Sigmoid colon (tissue), 7 donors: Measurements from ENCODE around the gene LPCAT4. TPM values are rescaled to one million over a fixed set of nuclear protein-coding genes. Genes with fewer than 3 reads are reported as not detected.
A peak's percentile ranks its signal among the peaks of the same experiment; 100 is the strongest.
"Not testable (repeated sequence)": the region's sequence is repeated elsewhere in the genome, so short reads cannot be mapped to it uniquely, and the experiment has no call there.

Experiments used
- DNase-seq: peaks from one replicate; pipeline ENCODE4 v3.0.0-alpha.2; 2019
- H3K27ac ChIP-seq, 4 donors: fragments of 200-600 bp; sonication (generic); one replicate each; pipeline ENCODE4 v1.5.1; 2016 to 2019; ENCODE audit warnings: mild to moderate bottlenecking in 1 of 4
- H3K27me3 ChIP-seq, 3 donors: fragments of 200-600 bp; sonication (generic); one replicate each; pipeline ENCODE4 v1.5.1; 2019; ENCODE audit warnings: mild to moderate bottlenecking in 1 of 3
- H3K36me3 ChIP-seq, 4 donors: fragments of 200-600 bp; sonication (generic); one replicate each; pipeline ENCODE4 v1.5.1; 2016 to 2019
- H3K4me1 ChIP-seq, 4 donors: fragments of 200-600 bp; sonication (generic); one replicate each; pipeline ENCODE4 v1.5.1; 2017 to 2019
- H3K4me3 ChIP-seq, 4 donors: fragments of 200-600 bp; sonication (generic); one replicate each; pipeline ENCODE4 v1.5.1; 2017 to 2019; ENCODE audit warnings: mild to moderate bottlenecking in 2 of 4, moderate library complexity in 1 of 4
- H3K9me3 ChIP-seq, 4 donors: fragments of 200-600 bp in 3 of 4; sonication (generic) in 3 of 4; one replicate each; pipeline versions ENCODE4 v1.5.1 to v1.6.1; 2013 to 2019
- EP300 ChIP-seq, 4 donors: sonication (generic); formaldehyde crosslinking; IDR thresholded peaks; one replicate each; pipeline ENCODE4 v1.6.1; 2017; ENCODE audit warnings: antibody characterized with exemption in 4 of 4
- POLR2A ChIP-seq, 2 donors: fragments of 450-650 bp; IDR thresholded peaks; one replicate each; pipeline ENCODE4 v1.6.1; 2016; ENCODE audit warnings: antibody characterized with exemption in 2 of 2, mild to moderate bottlenecking in 2 of 2, moderate library complexity in 2 of 2
- POLR2AphosphoS5 ChIP-seq, 4 donors: sonication (generic); formaldehyde crosslinking; IDR thresholded peaks; one replicate each; pipeline ENCODE4 v1.6.1; 2017; ENCODE audit warnings: antibody characterized with exemption in 4 of 4
- WGBS, 2 donors: extraction: QIAGEN DNeasy Blood & Tissue Kit; methylation state at CpG; one replicate each; pipeline ENCODE4 v1.1.7; 2013; 5-methylcytosine and 5-hydroxymethylcytosine counted together
- intact Hi-C: fragments of 100-400 bp; cut with DNase I; formaldehyde crosslinking; loops from one replicate; pipeline ENCODE4 v1.15.1; 2023
- polyA plus RNA-seq, 3 donors: library from polyadenylated mRNA; stranded (reverse); fragments of 200-250 nt; gene quantifications; one replicate each; pipeline ENCODE4 v1.2.3, GENCODE V29; 2013
- total RNA-seq, 4 donors: library from RNA; depleted of rRNA; stranded (reverse); fragments of >200 nt; gene quantifications; one replicate each; pipeline ENCODE4 v1.1.0, GENCODE V29; 2016
- TF ChIP-seq, protein P1 (sequence below), 4 experiments: fragments of 450-650 bp in 3 of 4; fragments of 200-600 bp in 1 of 4; IDR thresholded peaks; one replicate each; pipeline ENCODE4 v1.5.1; 2016 to 2019; ENCODE audit warnings: antibody characterized with exemption in 4 of 4, mild to moderate bottlenecking in 3 of 4, moderate library complexity in 2 of 4
- donor health status: healthy with polysubstance abuse.
- donor health status: Bipolar disorder and iron deficiency.
- donor health status: healthy.

The LPCAT4 gene, protein sequence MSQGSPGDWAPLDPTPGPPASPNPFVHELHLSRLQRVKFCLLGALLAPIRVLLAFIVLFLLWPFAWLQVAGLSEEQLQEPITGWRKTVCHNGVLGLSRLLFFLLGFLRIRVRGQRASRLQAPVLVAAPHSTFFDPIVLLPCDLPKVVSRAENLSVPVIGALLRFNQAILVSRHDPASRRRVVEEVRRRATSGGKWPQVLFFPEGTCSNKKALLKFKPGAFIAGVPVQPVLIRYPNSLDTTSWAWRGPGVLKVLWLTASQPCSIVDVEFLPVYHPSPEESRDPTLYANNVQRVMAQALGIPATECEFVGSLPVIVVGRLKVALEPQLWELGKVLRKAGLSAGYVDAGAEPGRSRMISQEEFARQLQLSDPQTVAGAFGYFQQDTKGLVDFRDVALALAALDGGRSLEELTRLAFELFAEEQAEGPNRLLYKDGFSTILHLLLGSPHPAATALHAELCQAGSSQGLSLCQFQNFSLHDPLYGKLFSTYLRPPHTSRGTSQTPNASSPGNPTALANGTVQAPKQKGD
- total RNA-seq (10 to 100 TPM in 3 of 4 donors, 1 to 10 TPM in 1; 9.6 to 25.2 (median 15.6) TPM), polyA plus RNA-seq (100 to 1,000 TPM in 1 of 3 donors, 10 to 100 TPM in 2; 24.5 to 122 (median 26.4) TPM)

GRCh38 chr15:34367101-34368081, at the start of gene LPCAT4:
Gene LPCAT4 (minus strand): TSS chr15:34367196. CDS start chr15:34367100, 96 bp downstream.
- intact Hi-C loops = loop anchor here (1.0 to 10.0 kb wide), 3 partner anchors 24 to 1177 kb away; partner anchors contain the start of genes DPH6, EMC4, NOP10 and NUTM1
- Histone ChIP-seq H3K4me3 (peak within 1 kb of the TSS; percentile 86 to 90 (median 87)), H3K4me1 (peaks cover 0 to 23% (median 19%) of the 10 kb centered on the region in 4 donors), H3K36me3 (peaks cover 0 to 15% (median under 1%) of the 10 kb centered on the region in 4 donors), H3K27me3 (no peaks in the 10 kb centered on the region), H3K27ac (peak within 1 kb of the TSS; percentile 96 to 97 (median 97)), H3K9me3 (no peaks in the 10 kb centered on the region)
- WGBS, 2 donors = 0% methylated on average over 80 of the region's 80 CpGs
- DNase-seq = peak; percentile 94
- peak; percentile 22 to 35 for TF ChIP-seq POLR2A (IDR thresholded peaks at IDR 0.05)
- no peak for TF ChIP-seq EP300 (IDR thresholded peaks at IDR 0.05)
- TF ChIP-seq, protein P1, sequence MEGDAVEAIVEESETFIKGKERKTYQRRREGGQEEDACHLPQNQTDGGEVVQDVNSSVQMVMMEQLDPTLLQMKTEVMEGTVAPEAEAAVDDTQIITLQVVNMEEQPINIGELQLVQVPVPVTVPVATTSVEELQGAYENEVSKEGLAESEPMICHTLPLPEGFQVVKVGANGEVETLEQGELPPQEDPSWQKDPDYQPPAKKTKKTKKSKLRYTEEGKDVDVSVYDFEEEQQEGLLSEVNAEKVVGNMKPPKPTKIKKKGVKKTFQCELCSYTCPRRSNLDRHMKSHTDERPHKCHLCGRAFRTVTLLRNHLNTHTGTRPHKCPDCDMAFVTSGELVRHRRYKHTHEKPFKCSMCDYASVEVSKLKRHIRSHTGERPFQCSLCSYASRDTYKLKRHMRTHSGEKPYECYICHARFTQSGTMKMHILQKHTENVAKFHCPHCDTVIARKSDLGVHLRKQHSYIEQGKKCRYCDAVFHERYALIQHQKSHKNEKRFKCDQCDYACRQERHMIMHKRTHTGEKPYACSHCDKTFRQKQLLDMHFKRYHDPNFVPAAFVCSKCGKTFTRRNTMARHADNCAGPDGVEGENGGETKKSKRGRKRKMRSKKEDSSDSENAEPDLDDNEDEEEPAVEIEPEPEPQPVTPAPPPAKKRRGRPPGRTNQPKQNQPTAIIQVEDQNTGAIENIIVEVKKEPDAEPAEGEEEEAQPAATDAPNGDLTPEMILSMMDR (IDR thresholded peaks at IDR 0.05) = peak; percentile 92 to 97 (median 96)
- TF ChIP-seq POLR2AphosphoS5 (IDR thresholded peaks at IDR 0.05) = peak; percentile 29 to 82 (median 54)

DNA sequence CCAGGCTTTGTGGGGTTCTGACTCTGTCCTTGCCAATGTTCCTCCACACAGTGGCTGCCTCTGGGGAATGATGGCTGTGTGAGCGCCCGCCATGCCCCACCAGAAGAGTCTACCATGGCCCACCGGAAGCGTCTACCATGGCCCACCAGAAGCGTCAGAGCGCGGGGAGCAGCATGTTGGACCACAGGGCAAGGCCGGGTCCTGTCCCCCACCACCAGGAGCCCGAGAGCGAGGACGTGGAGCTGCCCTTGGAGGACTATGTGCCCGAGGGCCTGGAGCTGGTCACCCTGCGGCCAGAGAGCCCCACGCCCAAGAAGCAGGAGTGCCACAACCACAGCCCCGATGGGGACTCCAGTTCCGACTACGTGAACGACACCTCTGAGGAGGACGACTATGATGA, 42.5 kb upstream of the LPCAT4 start:
- WGBS, 2 donors = 93 to 97% methylated on average over 10 of the region's 19 CpGs

DNA sequence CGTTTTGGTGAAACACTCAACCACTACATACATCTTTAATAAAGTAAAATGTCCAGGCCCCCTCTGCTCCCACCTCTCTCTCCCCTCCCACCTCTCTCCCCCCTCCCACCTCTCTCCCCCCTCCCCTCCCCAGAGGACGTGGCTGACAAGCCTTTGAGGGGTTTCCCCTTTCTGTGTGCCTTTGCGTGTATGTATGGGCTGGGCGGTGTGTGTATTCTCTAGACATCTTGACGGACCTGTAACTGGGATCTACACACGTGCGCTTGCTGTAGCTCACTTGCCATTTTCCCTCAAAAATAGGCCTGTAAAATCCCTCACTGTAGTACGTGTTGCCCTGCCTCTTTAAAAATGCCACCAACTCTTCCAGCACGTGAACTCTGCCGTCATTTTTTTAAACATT, 42.0 kb upstream of the LPCAT4 start:
- H3K36me3 ChIP-seq, intact Hi-C loops, DNase-seq, H3K4me3 ChIP-seq, H3K27me3 ChIP-seq, H3K9me3 ChIP-seq, H3K4me1 ChIP-seq, H3K27ac ChIP-seq: not testable (repeated sequence)
- 54 to 74% methylated on average over 3 of the region's 10 CpGs for WGBS, 2 donors

More for the DNA sequence above, 42.5 kb upstream of the LPCAT4 start:
- H3K27ac ChIP-seq, intact Hi-C loops, DNase-seq, H3K27me3 ChIP-seq, H3K9me3 ChIP-seq, H3K4me1 ChIP-seq, H3K36me3 ChIP-seq, H3K4me3 ChIP-seq: not testable (repeated sequence)

DNA sequence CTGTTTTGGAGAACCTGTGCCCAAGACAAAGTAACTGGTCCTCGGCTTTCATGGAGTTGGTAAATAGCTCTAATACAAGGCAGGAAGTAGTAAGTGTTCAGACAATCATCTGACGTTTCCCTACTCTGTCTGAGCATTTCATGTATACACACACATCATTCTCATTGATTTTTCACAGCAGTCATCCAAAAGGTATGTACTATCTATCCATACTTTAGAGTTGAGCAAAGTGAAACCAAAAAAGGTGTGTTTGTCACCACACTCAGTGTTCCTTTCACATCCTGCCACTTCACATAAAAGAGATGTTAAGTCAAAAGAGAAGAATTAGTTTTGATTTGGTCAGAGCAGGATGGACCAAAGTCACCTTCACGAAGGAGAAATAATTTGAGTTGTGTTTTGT, 36.9 kb upstream of the LPCAT4 start:
- H3K4me3 ChIP-seq, H3K36me3 ChIP-seq, H3K27me3 ChIP-seq, H3K9me3 ChIP-seq, H3K4me1 ChIP-seq, DNase-seq, intact Hi-C loops, H3K27ac ChIP-seq: not testable (repeated sequence)
- no CpG with 5 or more reads among the region's 3 CpGs for WGBS, 2 donors

GRCh38 chr15:34403160-34403598, 36.2 kb upstream of the LPCAT4 start:
- WGBS, 2 donors = 88 to 94% methylated on average over 1 of the region's 4 CpGs

GRCh38 chr15:34397637-34398259, 30.8 kb upstream of the LPCAT4 start:
- H3K27me3 ChIP-seq, H3K27ac ChIP-seq, H3K36me3 ChIP-seq, H3K9me3 ChIP-seq, H3K4me3 ChIP-seq, H3K4me1 ChIP-seq, DNase-seq, intact Hi-C loops: not testable (repeated sequence)
- 86 to 99% methylated on average over 2 to 3 of the region's 6 CpGs for WGBS, 2 donors

More at GRCh38 chr15:34403160-34403598, 36.2 kb upstream of the LPCAT4 start:
- H3K27me3 ChIP-seq, H3K9me3 ChIP-seq, intact Hi-C loops, H3K4me3 ChIP-seq, DNase-seq, H3K27ac ChIP-seq, H3K36me3 ChIP-seq, H3K4me1 ChIP-seq: not testable (repeated sequence)

DNA sequence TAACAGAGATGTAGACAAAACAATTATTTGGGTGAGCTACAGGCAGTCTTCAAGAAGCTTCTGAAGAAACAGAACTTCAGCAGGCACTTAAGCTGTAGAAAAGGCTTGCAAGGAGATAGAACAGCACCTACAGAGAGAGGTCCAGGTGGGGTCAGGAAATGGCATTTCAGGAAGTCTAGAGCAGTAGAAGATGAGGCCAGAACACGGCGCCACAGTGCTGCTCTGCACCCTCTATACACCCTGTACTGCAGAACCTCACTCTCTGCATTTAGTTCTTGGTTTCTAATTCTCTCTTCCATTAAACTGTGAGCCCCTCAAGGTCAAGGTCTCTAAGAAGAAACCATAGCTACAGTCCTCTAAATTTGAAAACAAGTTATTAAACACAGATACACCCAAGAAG, 26.0 kb upstream of the LPCAT4 start:
- H3K36me3 ChIP-seq, H3K4me3 ChIP-seq, H3K27me3 ChIP-seq, H3K9me3 ChIP-seq, intact Hi-C loops, H3K27ac ChIP-seq, DNase-seq, H3K4me1 ChIP-seq: not testable (repeated sequence)
- 60% methylated on average over 1 of the region's 2 CpGs; no CpG with 5 or more reads in 1 of the 2 donors for WGBS, 2 donors

DNA sequence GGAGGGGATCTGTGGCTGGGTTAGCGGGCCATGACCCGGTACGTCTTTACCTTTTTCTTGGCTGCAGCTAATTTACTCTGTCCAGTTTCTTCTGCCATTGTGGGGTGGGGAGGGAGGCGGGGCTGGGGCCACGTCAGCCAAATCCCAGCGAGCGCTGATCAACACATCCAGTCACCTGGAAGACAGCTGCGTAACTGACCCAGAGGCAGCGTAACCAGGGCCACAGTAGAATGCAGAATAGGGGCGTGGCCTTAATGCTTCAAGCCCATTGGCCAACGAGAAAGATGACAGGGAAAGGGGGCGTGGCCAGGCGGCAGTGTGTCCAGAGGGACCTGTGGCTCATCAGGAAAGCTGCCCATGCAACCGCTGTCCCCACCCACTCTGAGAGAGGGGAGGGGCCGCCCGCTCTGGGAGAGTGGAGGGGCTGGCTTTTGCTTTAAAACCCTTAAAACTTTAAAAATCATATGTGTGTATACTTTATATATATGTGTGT, 22.6 kb upstream of the LPCAT4 start:
- DNase-seq, intact Hi-C loops, H3K4me1 ChIP-seq, H3K9me3 ChIP-seq, H3K27me3 ChIP-seq, H3K36me3 ChIP-seq, H3K4me3 ChIP-seq, H3K27ac ChIP-seq: not testable (repeated sequence)
- no CpG with 5 or more reads among the region's 16 CpGs for WGBS, 2 donors

GRCh38 chr15:34381829-34382521, 15.0 kb upstream of the LPCAT4 start:
- H3K27me3 ChIP-seq, H3K36me3 ChIP-seq, intact Hi-C loops, H3K4me1 ChIP-seq, DNase-seq, H3K27ac ChIP-seq, H3K9me3 ChIP-seq, H3K4me3 ChIP-seq: not testable (repeated sequence)
- no CpG with 5 or more reads among the region's 19 CpGs for WGBS, 2 donors

DNA sequence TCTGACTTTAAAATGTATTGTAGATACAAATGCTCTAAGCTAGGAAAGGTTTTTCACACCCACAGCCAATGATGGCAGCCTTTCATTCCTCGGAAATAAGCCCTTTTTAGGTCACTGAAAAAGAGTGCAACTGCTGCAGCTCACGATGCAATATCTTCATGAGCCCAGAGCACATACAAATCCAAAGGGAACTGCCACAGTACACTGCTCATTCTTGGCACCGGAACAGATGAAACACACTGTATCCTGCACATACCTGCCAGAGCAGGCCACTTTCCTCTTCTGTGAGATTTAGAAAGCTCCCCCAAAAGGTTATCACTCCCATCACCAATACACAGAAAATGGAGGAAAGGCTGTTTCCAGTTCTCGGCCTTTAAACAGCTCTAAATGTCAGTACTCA, 13.5 kb upstream of the LPCAT4 start:
- H3K36me3 ChIP-seq, H3K4me1 ChIP-seq, H3K9me3 ChIP-seq, H3K4me3 ChIP-seq, DNase-seq, intact Hi-C loops, H3K27ac ChIP-seq, H3K27me3 ChIP-seq: not testable (repeated sequence)
- WGBS, 2 donors = 72 to 91% methylated on average over 4 of the region's 4 CpGs
